GM12875 (cell line): ENCODE data around the gene NUDCD3.
"Not testable (repeated sequence)": the region's sequence is repeated elsewhere in the genome, so short reads cannot be mapped to it uniquely, and the experiment has no call there.

ENCODE experiments used
- H3K4me3 ChIP-seq: one replicate; pipeline ENCODE4 v1.5.1; 2011; ENCODE audit warnings: low read depth, low read length, control low read depth
- CTCF ChIP-seq: IDR thresholded peaks from 2 replicates; pipeline ENCODE4 v1.5.1; 2011; ENCODE audit warnings: low read depth, mild to moderate bottlenecking, control low read depth, inconsistent platforms, low read length, moderate library complexity, borderline replicate concordance; ENCODE audit not compliant: insufficient read depth

NUDCD3 gene

GRCh38 chr7:44517175-44517574, 26.7 kb upstream of the NUDCD3 start:
- TF ChIP-seq CTCF: no peak
- no peak overlapping the region for H3K4me3 ChIP-seq

- H3K4me3 ChIP-seq: no peak overlapping the region
- TF ChIP-seq CTCF: no peak
Measured at GRCh38 chr7:44515590-44516268, 25.3 kb upstream of the NUDCD3 start.

GRCh38 chr7:44512736-44513135, 22.3 kb upstream of the NUDCD3 start:
- TF ChIP-seq CTCF: no peak
- no peak overlapping the region for H3K4me3 ChIP-seq

GRCh38 chr7:44511863-44512468, 21.5 kb upstream of the NUDCD3 start:
- no peak for TF ChIP-seq CTCF
- no peak overlapping the region for H3K4me3 ChIP-seq

GRCh38 chr7:44511236-44511635, 20.8 kb upstream of the NUDCD3 start:
- no peak for TF ChIP-seq CTCF
- no peak overlapping the region for H3K4me3 ChIP-seq

GRCh38 chr7:44508328-44509030, 18.0 kb upstream of the NUDCD3 start:
- no peak overlapping the region for H3K4me3 ChIP-seq
- no peak for TF ChIP-seq CTCF

GRCh38 chr7:44506592-44507288, 16.3 kb upstream of the NUDCD3 start:
- not testable (repeated sequence) for H3K4me3 ChIP-seq
